Esophagus squamous epithelium (tissue), 5 donors: ENCODE results near the gene HOXD9. TPM values are rescaled to one million over a fixed set of nuclear protein-coding genes. Genes with fewer than 3 reads are reported as not detected.

Experiments used
- DNase-seq: peaks from one replicate; lab custom pipeline; 2025; lab: John Stamatoyannopoulos, UW
- H3K27ac ChIP-seq, 4 donors: fragments of 200-600 bp; sonication (generic); one replicate each; pipeline ENCODE4 v1.5.1; 2016 to 2019; ENCODE audit warnings: mild to moderate bottlenecking in 1 of 4
- H3K27me3 ChIP-seq, 4 donors: fragments of 200-600 bp; sonication (generic); 1 replicate in 3 of 4; 2 replicates in 1 of 4; pipeline versions ENCODE4 v1.5.1 to v1.6.0; 2017 to 2021; ENCODE audit warnings: antibody characterized with exemption in 1 of 4
- H3K36me3 ChIP-seq, 3 donors: fragments of 200-600 bp; sonication (generic); one replicate each; pipeline ENCODE4 v1.5.1; 2016 to 2019
- H3K4me1 ChIP-seq, 3 donors: fragments of 200-600 bp; sonication (generic); one replicate each; pipeline ENCODE4 v1.5.1; 2017 to 2019
- H3K4me3 ChIP-seq, 4 donors: fragments of 200-600 bp; sonication (generic); 1 replicate in 3 of 4; 2 replicates in 1 of 4; pipeline ENCODE4 v1.5.1; 2016 to 2019; ENCODE audit warnings: mild to moderate bottlenecking in 2 of 4, moderate library complexity in 1 of 4
- H3K9me3 ChIP-seq, 3 donors: fragments of 200-600 bp; sonication (generic); one replicate each; pipeline ENCODE4 v1.5.1; 2016 to 2019
- CTCF ChIP-seq, 6 experiments: fragments of 450-650 bp in 4 of 6; fragments of 200-600 bp in 2 of 6; sonication (generic) in 2 of 6; IDR thresholded peaks; one replicate each; pipeline ENCODE4 v1.5.1; 2016 to 2019; ENCODE audit warnings: antibody characterized with exemption in 6 of 6, mild to moderate bottlenecking in 4 of 6, moderate library complexity in 4 of 6
- POLR2A ChIP-seq, 4 donors: fragments of 450-650 bp; IDR thresholded peaks; one replicate each; pipeline ENCODE4 v1.6.1; 2017; ENCODE audit warnings: antibody characterized with exemption in 4 of 4, mild to moderate bottlenecking in 4 of 4, moderate library complexity in 3 of 4
- WGBS, 2 donors: methylation state at CpG; one replicate each; pipeline ENCODE4 v1.1.5; 2018; 5-methylcytosine and 5-hydroxymethylcytosine counted together
- intact Hi-C: fragments of 100-400 bp; cut with DNase I; formaldehyde crosslinking; loops from one replicate; pipeline ENCODE4 v1.15.0; 2022
- total RNA-seq, 4 donors: library from RNA; depleted of rRNA; stranded (reverse); fragments of >200 nt; gene quantifications; one replicate each; pipeline ENCODE4 v1.1.0, GENCODE V29; 2016
- donor health status: DM: yes; HTN: yes; CAD: no.

The HOXD9 gene
- total RNA-seq, 4 donors from 2014 or later = 0.61 to 3.4 TPM; not detected in 2

DNA sequence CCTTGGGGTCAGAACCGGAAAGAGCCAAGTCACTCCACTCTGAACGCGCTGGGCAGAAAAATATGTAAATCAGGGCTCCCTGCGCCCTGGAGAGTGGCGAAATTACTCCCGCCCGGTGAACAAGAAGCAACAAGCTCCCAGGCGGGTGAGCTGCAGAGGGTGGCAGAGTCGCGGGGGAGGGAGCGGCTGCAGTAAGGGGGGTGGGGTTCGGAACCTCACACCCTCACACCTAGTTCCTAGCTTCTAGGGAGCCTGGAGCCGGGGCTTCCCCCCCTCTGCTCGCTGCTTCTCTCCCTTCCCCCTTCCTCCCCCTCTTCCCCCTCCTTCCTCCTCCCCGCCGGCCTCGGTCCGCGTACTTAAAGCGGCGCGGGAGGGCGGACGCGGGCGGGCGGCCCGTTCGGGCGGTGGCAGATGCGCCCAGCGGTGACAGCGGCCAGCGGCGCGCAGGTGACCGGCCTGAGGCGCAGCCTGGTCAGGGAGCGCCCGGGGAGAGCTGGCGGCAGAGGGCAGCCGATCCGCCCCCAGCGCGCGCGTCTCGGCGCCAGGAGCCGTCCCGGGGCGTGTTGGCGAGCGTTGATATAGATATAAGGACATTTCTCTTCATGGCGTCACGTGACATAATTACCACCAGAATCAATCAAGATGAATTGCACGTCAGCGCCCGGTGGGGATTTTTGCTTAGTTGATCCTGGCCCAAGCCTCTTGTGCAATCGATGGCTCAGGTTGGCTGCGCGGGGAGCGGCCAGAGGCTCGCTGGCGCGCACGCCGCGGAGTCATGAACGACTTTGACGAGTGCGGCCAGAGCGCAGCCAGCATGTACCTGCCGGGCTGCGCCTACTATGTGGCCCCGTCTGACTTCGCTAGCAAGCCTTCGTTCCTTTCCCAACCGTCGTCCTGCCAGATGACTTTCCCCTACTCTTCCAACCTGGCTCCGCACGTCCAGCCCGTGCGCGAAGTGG lies 15.7 kb upstream of the HOXD9 start, which contains the start of gene HOXD11:
Gene HOXD11 (plus strand): TSS at position 700 of the 959 bp plus-strand sequence. CDS start 76 bp downstream, at position 776.
- DNase-seq = no peak
- intact Hi-C loops = no loop called here
- Histone ChIP-seq H3K36me3 (no peaks in the 10 kb centered on the region), H3K27ac (no peak within 1 kb of the TSS), H3K27me3 (peaks cover 27 to 100% (median 81%) of the 10 kb centered on the region in 4 donors), H3K9me3 (no peaks in the 10 kb centered on the region), H3K4me3 (peak within 1 kb of the TSS; percentile 24 to 66 (median 37)), H3K4me1 (peaks cover 18 to 50% (median 31%) of the 10 kb centered on the region in 3 donors)
- 0% methylated on average over 6 to 8 of the region's 85 CpGs for WGBS, 2 donors
- TF ChIP-seq CTCF (IDR thresholded peaks at IDR 0.05) = no peak
- TF ChIP-seq POLR2A (IDR thresholded peaks at IDR 0.05) = no peak

DNA sequence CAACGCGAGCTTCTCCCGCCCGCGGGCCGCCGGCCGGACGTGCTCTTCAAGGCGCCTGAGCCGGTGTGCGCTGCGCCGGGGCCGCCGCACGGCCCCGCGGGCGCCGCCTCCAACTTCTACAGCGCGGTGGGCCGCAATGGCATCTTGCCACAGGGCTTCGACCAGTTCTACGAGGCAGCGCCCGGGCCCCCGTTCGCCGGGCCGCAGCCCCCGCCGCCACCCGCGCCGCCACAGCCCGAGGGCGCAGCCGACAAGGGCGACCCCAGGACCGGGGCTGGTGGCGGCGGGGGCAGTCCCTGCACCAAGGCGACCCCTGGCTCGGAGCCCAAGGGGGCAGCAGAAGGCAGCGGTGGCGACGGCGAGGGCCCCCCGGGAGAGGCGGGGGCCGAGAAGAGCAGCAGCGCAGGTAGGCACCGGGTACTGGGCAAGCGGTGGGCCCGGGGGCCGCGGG lies 14.8 kb upstream of the HOXD9 start:
- TF ChIP-seq CTCF (IDR thresholded peaks at IDR 0.05) (no peak), POLR2A (IDR thresholded peaks at IDR 0.05) (no peak)
- Histone ChIP-seq H3K4me3 (peak overlapping the region in 2 of 4 donors; percentile 30 to 49), H3K27ac (no peak overlapping the region), H3K27me3 (peaks cover 35 to 100% (median 83%) of the 10 kb centered on the region in 4 donors), H3K4me1 (peaks cover 18 to 50% (median 31%) of the 10 kb centered on the region in 3 donors), H3K36me3 (no peaks in the 10 kb centered on the region), H3K9me3 (no peaks in the 10 kb centered on the region)
- WGBS, 2 donors = no CpG with 5 or more reads among the region's 59 CpGs
- intact Hi-C loops = no loop called here
- no peak for DNase-seq

GRCh38 chr2:176109192-176109901 lies 13.2 kb upstream of the HOXD9 start:
- 12 to 25% methylated on average over 17 of the region's 26 CpGs for WGBS, 2 donors
- no peak for TF ChIP-seq POLR2A (IDR thresholded peaks at IDR 0.05)
- Histone ChIP-seq H3K4me3 (no peak overlapping the region), H3K9me3 (no peaks in the 10 kb centered on the region), H3K36me3 (no peaks in the 10 kb centered on the region), H3K27me3 (peaks cover 27 to 100% (median 81%) of the 10 kb centered on the region in 4 donors), H3K27ac (no peak overlapping the region), H3K4me1 (peaks cover 18 to 44% (median 25%) of the 10 kb centered on the region in 3 donors)
- intact Hi-C loops = no loop called here
- no peak for DNase-seq

- TF ChIP-seq POLR2A (IDR thresholded peaks at IDR 0.05) = no peak
- no peak for TF ChIP-seq CTCF (IDR thresholded peaks at IDR 0.05)
- intact Hi-C loops = no loop called here
- Histone ChIP-seq H3K36me3 (no peaks in the 10 kb centered on the region), H3K4me3 (no peak overlapping the region), H3K4me1 (peaks cover 12 to 38% (median 19%) of the 10 kb centered on the region in 3 donors), H3K27ac (no peak overlapping the region), H3K27me3 (peaks cover 23 to 100% (median 80%) of the 10 kb centered on the region in 4 donors), H3K9me3 (no peaks in the 10 kb centered on the region)
- no peak for DNase-seq
- WGBS, 2 donors = 16 to 21% methylated on average over 4 of the region's 4 CpGs
Observed at GRCh38 chr2:176109946-176110345, 12.6 kb upstream of the HOXD9 start.

GRCh38 chr2:176110415-176111308 lies 11.9 kb upstream of the HOXD9 start:
- H3K4me1 ChIP-seq = peaks cover 11 to 32% (median 18%) of the 10 kb centered on the region in 3 donors
- no peaks in the 10 kb centered on the region for H3K36me3 ChIP-seq
- TF ChIP-seq CTCF (IDR thresholded peaks at IDR 0.05) = no peak
- TF ChIP-seq POLR2A (IDR thresholded peaks at IDR 0.05) = no peak
- intact Hi-C loops = no loop called here
- no peak for DNase-seq
- H3K9me3 ChIP-seq = no peaks in the 10 kb centered on the region
- 23 to 24% methylated on average over 7 of the region's 7 CpGs for WGBS, 2 donors
- H3K4me3 ChIP-seq = no peak overlapping the region
- no peak overlapping the region for H3K27ac ChIP-seq
- H3K27me3 ChIP-seq = peaks cover 16 to 100% (median 78%) of the 10 kb centered on the region in 4 donors
